ENCODE data around the gene NDFIP1. TPM values are rescaled to one million over a fixed set of nuclear protein-coding genes. Genes with fewer than 3 reads are reported as not detected.
A peak's percentile ranks its signal among the peaks of the same experiment; 100 is the strongest.

Gene NDFIP1
- total RNA-seq, 1 donor = 115 TPM

GRCh38 chr5:142091012-142091411 lies 17.6 kb upstream of the NDFIP1 start:
- H3K27me3 ChIP-seq (ENCODE audit: insufficient read depth, low read length) = peaks cover 5% of the 10 kb centered on the region
- no peak for DNase-seq (ENCODE audit: insufficient read length, low spot score, missing footprints)
- H3K9me3 ChIP-seq (ENCODE audit: low read depth, low read length) = no peaks in the 10 kb centered on the region
- H4K20me1 ChIP-seq (ENCODE audit: insufficient read depth, low read length) = no peaks in the 10 kb centered on the region
- no peaks in the 10 kb centered on the region for H3K79me2 ChIP-seq (ENCODE audit: insufficient read depth, low read length)
- no peaks in the 10 kb centered on the region for H3K36me3 ChIP-seq (ENCODE audit: insufficient read depth, low read length)
- no peak overlapping the region for H3K4me3 ChIP-seq (ENCODE audit: insufficient read depth, low read length)
- H3K27ac ChIP-seq (ENCODE audit: low read depth, low read length) = no peak overlapping the region
- no peak overlapping the region for H2AFZ ChIP-seq (ENCODE audit: low read length)
- TF ChIP-seq CTCF (IDR thresholded peaks at IDR 0.05; ENCODE audit: extremely low read depth, low read depth, low read length) = no peak
- H3K4me1 ChIP-seq (ENCODE audit: insufficient read depth, low read length) = no peaks in the 10 kb centered on the region
- H3K4me2 ChIP-seq (ENCODE audit: insufficient read depth, low read length) = no peak overlapping the region

GRCh38 chr5:142091922-142092321 lies 16.7 kb upstream of the NDFIP1 start:
- H3K4me2 ChIP-seq (ENCODE audit: insufficient read depth, low read length) = no peak overlapping the region
- DNase-seq (ENCODE audit: insufficient read length, low spot score, missing footprints) = no peak
- TF ChIP-seq CTCF (IDR thresholded peaks at IDR 0.05; ENCODE audit: extremely low read depth, low read depth, low read length) = no peak
- H4K20me1 ChIP-seq (ENCODE audit: insufficient read depth, low read length) = no peaks in the 10 kb centered on the region
- H2AFZ ChIP-seq (ENCODE audit: low read length) = no peak overlapping the region
- H3K9me3 ChIP-seq (ENCODE audit: low read depth, low read length) = no peaks in the 10 kb centered on the region
- no peaks in the 10 kb centered on the region for H3K4me1 ChIP-seq (ENCODE audit: insufficient read depth, low read length)
- H3K27ac ChIP-seq (ENCODE audit: low read depth, low read length) = no peak overlapping the region
- H3K4me3 ChIP-seq (ENCODE audit: insufficient read depth, low read length) = no peak overlapping the region
- no peaks in the 10 kb centered on the region for H3K27me3 ChIP-seq (ENCODE audit: insufficient read depth, low read length)
- H3K36me3 ChIP-seq (ENCODE audit: insufficient read depth, low read length) = no peaks in the 10 kb centered on the region
- no peaks in the 10 kb centered on the region for H3K79me2 ChIP-seq (ENCODE audit: insufficient read depth, low read length)

- no peaks in the 10 kb centered on the region for H3K79me2 ChIP-seq (ENCODE audit: insufficient read depth, low read length)
- TF ChIP-seq CTCF (IDR thresholded peaks at IDR 0.05; ENCODE audit: extremely low read depth, low read depth, low read length) = no peak
- H3K27ac ChIP-seq (ENCODE audit: low read depth, low read length) = no peak overlapping the region
- no peaks in the 10 kb centered on the region for H3K36me3 ChIP-seq (ENCODE audit: insufficient read depth, low read length)
- H4K20me1 ChIP-seq (ENCODE audit: insufficient read depth, low read length) = no peaks in the 10 kb centered on the region
- no peaks in the 10 kb centered on the region for H3K9me3 ChIP-seq (ENCODE audit: low read depth, low read length)
- no peak overlapping the region for H3K4me3 ChIP-seq (ENCODE audit: insufficient read depth, low read length)
- no peak overlapping the region for H3K4me2 ChIP-seq (ENCODE audit: insufficient read depth, low read length)
- H3K27me3 ChIP-seq (ENCODE audit: insufficient read depth, low read length) = no peaks in the 10 kb centered on the region
- H3K4me1 ChIP-seq (ENCODE audit: insufficient read depth, low read length) = no peaks in the 10 kb centered on the region
- DNase-seq (ENCODE audit: insufficient read length, low spot score, missing footprints) = no peak
- H2AFZ ChIP-seq (ENCODE audit: low read length) = peak overlapping the region; percentile 41
Measured at GRCh38 chr5:142095035-142095434, 13.5 kb upstream of the NDFIP1 start.

GRCh38 chr5:142095651-142096330 lies 12.8 kb upstream of the NDFIP1 start:
- no peaks in the 10 kb centered on the region for H3K9me3 ChIP-seq (ENCODE audit: low read depth, low read length)
- H3K27me3 ChIP-seq (ENCODE audit: insufficient read depth, low read length) = no peaks in the 10 kb centered on the region
- no peak for TF ChIP-seq CTCF (IDR thresholded peaks at IDR 0.05; ENCODE audit: extremely low read depth, low read depth, low read length)
- H3K36me3 ChIP-seq (ENCODE audit: insufficient read depth, low read length) = no peaks in the 10 kb centered on the region
- peak overlapping the region; percentile 41 for H2AFZ ChIP-seq (ENCODE audit: low read length)
- DNase-seq (ENCODE audit: insufficient read length, low spot score, missing footprints) = no peak
- H3K4me1 ChIP-seq (ENCODE audit: insufficient read depth, low read length) = no peaks in the 10 kb centered on the region
- H3K79me2 ChIP-seq (ENCODE audit: insufficient read depth, low read length) = no peaks in the 10 kb centered on the region
- H4K20me1 ChIP-seq (ENCODE audit: insufficient read depth, low read length) = no peaks in the 10 kb centered on the region
- no peak overlapping the region for H3K4me2 ChIP-seq (ENCODE audit: insufficient read depth, low read length)
- no peak overlapping the region for H3K4me3 ChIP-seq (ENCODE audit: insufficient read depth, low read length)
- no peak overlapping the region for H3K27ac ChIP-seq (ENCODE audit: low read depth, low read length)
